PFSK-1 (cell line): Measurements from ENCODE around the gene STIM2.

ENCODE experiments used
- FOXP2 ChIP-seq: optimal IDR thresholded peaks from 2 replicates; pipeline ENCODE3; 2011; ENCODE audit warnings: borderline replicate concordance, control low read depth, inconsistent platforms; ENCODE audit not compliant: insufficient read depth; ENCODE audit errors: extremely low read length, extremely low read depth
- POLR2AphosphoS5 ChIP-seq: IDR thresholded peaks from 2 replicates; pipeline ENCODE4 v1.6.1; 2012; ENCODE audit warnings: low read depth, mild to moderate bottlenecking, control low read depth, low read length, moderate library complexity
- SIN3A ChIP-seq: IDR thresholded peaks from 2 replicates; pipeline ENCODE4 v1.6.1; 2012; ENCODE audit warnings: mild to moderate bottlenecking, low read length, moderate library complexity, borderline replicate concordance; ENCODE audit not compliant: insufficient read depth
- TAF1 ChIP-seq: IDR thresholded peaks from 2 replicates; pipeline ENCODE4 v1.6.1; 2012; ENCODE audit warnings: low read length, control low read depth, borderline replicate concordance; ENCODE audit not compliant: insufficient read depth
- TF ChIP-seq, protein P1 (sequence below), 2 experiments: IDR thresholded peaks; 2 replicates each; pipeline versions ENCODE4 v1.6.1 to v1.8.0; 2011 to 2012; ENCODE audit warnings: low read depth in 2 of 2, low read length in 2 of 2, control low read depth in 1 of 2, inconsistent platforms in 1 of 2, mild to moderate bottlenecking in 1 of 2, moderate library complexity in 1 of 2; ENCODE audit not compliant: insufficient read depth in 1 of 2

Gene STIM2

DNA sequence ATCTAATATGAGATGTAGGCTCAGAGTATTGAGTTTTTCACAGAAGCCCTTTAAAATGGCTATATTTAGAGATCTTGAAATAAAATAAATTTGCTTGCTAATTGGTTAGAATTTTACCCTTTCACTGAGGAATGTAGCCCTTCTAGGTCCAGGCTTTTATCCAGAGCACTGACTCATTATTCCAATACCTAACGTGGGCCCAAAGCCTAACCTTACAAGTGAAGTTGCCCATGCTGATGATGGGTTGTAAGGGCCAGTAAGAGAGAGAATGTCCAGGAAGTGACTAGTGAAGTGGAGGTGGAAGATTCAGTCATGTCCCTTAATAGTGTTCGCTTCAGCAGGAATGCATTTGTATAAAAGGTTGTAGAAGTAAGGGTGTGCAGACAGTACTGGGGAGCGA, 155.9 kb downstream of the STIM2 start:
- TF ChIP-seq POLR2AphosphoS5 (no peak), TAF1 (no peak), SIN3A (no peak), FOXP2 (no peak)
- TF ChIP-seq, protein P1, sequence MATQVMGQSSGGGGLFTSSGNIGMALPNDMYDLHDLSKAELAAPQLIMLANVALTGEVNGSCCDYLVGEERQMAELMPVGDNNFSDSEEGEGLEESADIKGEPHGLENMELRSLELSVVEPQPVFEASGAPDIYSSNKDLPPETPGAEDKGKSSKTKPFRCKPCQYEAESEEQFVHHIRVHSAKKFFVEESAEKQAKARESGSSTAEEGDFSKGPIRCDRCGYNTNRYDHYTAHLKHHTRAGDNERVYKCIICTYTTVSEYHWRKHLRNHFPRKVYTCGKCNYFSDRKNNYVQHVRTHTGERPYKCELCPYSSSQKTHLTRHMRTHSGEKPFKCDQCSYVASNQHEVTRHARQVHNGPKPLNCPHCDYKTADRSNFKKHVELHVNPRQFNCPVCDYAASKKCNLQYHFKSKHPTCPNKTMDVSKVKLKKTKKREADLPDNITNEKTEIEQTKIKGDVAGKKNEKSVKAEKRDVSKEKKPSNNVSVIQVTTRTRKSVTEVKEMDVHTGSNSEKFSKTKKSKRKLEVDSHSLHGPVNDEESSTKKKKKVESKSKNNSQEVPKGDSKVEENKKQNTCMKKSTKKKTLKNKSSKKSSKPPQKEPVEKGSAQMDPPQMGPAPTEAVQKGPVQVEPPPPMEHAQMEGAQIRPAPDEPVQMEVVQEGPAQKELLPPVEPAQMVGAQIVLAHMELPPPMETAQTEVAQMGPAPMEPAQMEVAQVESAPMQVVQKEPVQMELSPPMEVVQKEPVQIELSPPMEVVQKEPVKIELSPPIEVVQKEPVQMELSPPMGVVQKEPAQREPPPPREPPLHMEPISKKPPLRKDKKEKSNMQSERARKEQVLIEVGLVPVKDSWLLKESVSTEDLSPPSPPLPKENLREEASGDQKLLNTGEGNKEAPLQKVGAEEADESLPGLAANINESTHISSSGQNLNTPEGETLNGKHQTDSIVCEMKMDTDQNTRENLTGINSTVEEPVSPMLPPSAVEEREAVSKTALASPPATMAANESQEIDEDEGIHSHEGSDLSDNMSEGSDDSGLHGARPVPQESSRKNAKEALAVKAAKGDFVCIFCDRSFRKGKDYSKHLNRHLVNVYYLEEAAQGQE (IDR thresholded peaks at IDR 0.05; ENCODE audit: insufficient read depth in 1 of 2, low read depth in 2 of 2, low read length in 2 of 2), result no peak

GRCh38 chr4:27017623-27018022, 157.0 kb downstream of the STIM2 start:
- TF ChIP-seq SIN3A (no peak), TAF1 (no peak), FOXP2 (no peak), POLR2AphosphoS5 (no peak)
- TF ChIP-seq, protein P1 (IDR thresholded peaks at IDR 0.05; ENCODE audit: insufficient read depth in 1 of 2, low read depth in 2 of 2, low read length in 2 of 2), result no peak

- TF ChIP-seq, protein P1 (IDR thresholded peaks at IDR 0.05; ENCODE audit: insufficient read depth in 1 of 2, low read depth in 2 of 2, low read length in 2 of 2), result no peak
- TF ChIP-seq TAF1 (no peak), POLR2AphosphoS5 (no peak), FOXP2 (no peak), SIN3A (no peak)
These were observed 157.4 kb downstream of the STIM2 start for GRCh38 chr4:27018076-27018475.

DNA sequence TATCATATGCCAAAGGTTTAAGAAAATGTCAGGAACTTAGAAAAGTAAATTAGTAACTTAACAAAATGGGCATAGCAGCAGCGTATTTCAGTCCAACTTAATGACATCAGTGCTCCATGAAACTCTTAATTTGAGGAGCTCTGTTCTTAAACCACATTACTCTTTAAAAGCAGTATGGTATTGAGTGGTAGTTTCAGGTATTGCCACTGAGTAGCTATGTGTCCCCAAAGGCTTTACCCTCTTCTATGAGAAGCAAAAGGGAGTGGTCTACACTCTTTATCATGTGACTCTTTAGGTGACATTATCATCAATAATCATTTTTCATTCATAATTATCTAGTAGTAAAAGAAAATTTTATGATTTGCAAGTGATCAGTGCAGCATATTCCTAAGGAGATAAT, 158.3 kb downstream of the STIM2 start:
- no peak for TF ChIP-seq SIN3A
- TF ChIP-seq, protein P1 (IDR thresholded peaks at IDR 0.05; ENCODE audit: insufficient read depth in 1 of 2, low read depth in 2 of 2, low read length in 2 of 2), result no peak
- no peak for TF ChIP-seq FOXP2
- TF ChIP-seq TAF1, result no peak
- no peak for TF ChIP-seq POLR2AphosphoS5

DNA sequence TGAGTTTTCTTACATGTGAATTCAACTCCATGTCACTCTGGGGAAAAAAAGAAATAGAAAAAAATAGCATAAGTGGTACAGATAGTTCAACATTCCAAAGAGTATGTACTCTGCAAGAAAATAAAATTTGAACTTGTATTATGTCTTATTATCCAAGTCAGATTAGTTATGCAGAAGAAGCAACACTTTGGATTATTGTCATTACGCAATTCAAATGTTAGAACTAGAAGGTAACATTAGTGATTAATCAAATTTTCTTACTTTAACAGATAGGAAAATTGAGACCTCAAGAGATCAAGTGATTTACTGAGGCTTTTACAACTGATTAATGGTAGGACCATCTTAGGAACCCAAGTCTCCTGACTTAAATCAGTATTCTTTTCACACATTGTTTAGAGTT, 159.1 kb downstream of the STIM2 start:
- TF ChIP-seq, protein P1 (IDR thresholded peaks at IDR 0.05; ENCODE audit: insufficient read depth in 1 of 2, low read depth in 2 of 2, low read length in 2 of 2), result no peak
- TF ChIP-seq SIN3A, result no peak
- TF ChIP-seq FOXP2, result no peak
- TF ChIP-seq TAF1, result no peak
- TF ChIP-seq POLR2AphosphoS5, result no peak
